DOHH2 (cell line): Measurements from ENCODE around the gene ITGBL1.

Experiments
- EZH2phosphoT487 ChIP-seq: fragments of 200-600 bp; sonication (generic); IDR thresholded peaks from 2 replicates; pipeline ENCODE4 v1.6.1; 2017; ENCODE audit warnings: borderline replicate concordance, mild to moderate bottlenecking, antibody characterized with exemption, low read length, moderate library complexity, mixed read lengths
- TF ChIP-seq, protein P1 (sequence below): fragments of 200-600 bp; sonication (generic); IDR thresholded peaks from one replicate; pipeline ENCODE4 v1.5.1; 2014; ENCODE audit warnings: antibody characterized with exemption, mild to moderate bottlenecking, low read depth, low read length; ENCODE audit not compliant: poor library complexity, severe bottlenecking

DNA sequence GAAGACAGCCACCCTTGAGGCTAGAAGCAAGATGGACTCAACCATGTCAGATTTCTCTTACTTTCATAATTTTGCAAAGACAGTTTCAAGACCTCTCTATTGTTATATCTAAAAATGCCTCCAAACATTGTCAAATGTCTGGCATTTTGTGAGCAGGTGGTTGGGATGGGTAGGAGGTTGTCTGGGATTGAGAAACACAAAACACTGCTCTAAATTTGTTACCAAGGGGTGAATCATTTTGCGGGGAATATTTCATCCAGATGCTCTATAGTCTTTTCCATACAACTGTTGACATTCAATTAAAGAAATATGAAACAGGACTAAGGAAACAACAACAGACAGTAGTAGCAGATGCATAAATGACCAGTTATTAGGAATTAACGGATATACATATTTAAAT, 208.2 kb downstream of the ITGBL1 start:
- TF ChIP-seq, protein P1, sequence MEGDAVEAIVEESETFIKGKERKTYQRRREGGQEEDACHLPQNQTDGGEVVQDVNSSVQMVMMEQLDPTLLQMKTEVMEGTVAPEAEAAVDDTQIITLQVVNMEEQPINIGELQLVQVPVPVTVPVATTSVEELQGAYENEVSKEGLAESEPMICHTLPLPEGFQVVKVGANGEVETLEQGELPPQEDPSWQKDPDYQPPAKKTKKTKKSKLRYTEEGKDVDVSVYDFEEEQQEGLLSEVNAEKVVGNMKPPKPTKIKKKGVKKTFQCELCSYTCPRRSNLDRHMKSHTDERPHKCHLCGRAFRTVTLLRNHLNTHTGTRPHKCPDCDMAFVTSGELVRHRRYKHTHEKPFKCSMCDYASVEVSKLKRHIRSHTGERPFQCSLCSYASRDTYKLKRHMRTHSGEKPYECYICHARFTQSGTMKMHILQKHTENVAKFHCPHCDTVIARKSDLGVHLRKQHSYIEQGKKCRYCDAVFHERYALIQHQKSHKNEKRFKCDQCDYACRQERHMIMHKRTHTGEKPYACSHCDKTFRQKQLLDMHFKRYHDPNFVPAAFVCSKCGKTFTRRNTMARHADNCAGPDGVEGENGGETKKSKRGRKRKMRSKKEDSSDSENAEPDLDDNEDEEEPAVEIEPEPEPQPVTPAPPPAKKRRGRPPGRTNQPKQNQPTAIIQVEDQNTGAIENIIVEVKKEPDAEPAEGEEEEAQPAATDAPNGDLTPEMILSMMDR = no peak
- TF ChIP-seq EZH2phosphoT487 = no peak
